Adrenal gland (tissue), 12 donors: ENCODE results near the gene MAP3K2. TPM values are rescaled to one million over a fixed set of nuclear protein-coding genes. Genes with fewer than 3 reads are reported as not detected.

Experiments
- DNase-seq, 7 donors: peaks; one replicate each; pipeline ENCODE4 v3.0.0-alpha.2; 2019 to 2020
- H3K27ac ChIP-seq, 5 donors: fragments of 200-600 bp; sonication (generic) in 4 of 5; 1 replicate in 3 of 5; 2 replicates in 2 of 5; pipeline versions ENCODE4 v1.5.1 to v1.8.0; 2016 to 2020; ENCODE audit warnings: mild to moderate bottlenecking in 1 of 5
- H3K27me3 ChIP-seq: fragments of 200-600 bp; 2 replicates; pipeline ENCODE4 v1.8.0; 2021
- H3K36me3 ChIP-seq, 2 donors: fragments of 200-600 bp; replicated peaks in 1 of 2; 1 replicate in 1 of 2; 2 replicates in 1 of 2; pipeline versions ENCODE4 v1.5.1 to v1.8.0; 2018 to 2022
- H3K4me1 ChIP-seq, 2 donors: fragments of 200-600 bp; replicated peaks in 1 of 2; 1 replicate in 1 of 2; 2 replicates in 1 of 2; pipeline versions ENCODE4 v1.5.1 to v1.8.0; 2018 to 2021
- H3K4me3 ChIP-seq, 4 donors: fragments of 200-600 bp; sonication (generic) in 3 of 4; one replicate each; pipeline ENCODE4 v1.5.1; 2016 to 2018
- H3K9me3 ChIP-seq, 3 donors: fragments of 200-600 bp; sonication (generic) in 1 of 3; replicated peaks in 1 of 3; 1 replicate in 2 of 3; 2 replicates in 1 of 3; pipeline versions ENCODE4 v1.5.1 to v1.8.0; 2016 to 2021
- CTCF ChIP-seq, 6 experiments: fragments of 450-650 bp in 4 of 6; fragments of 200-600 bp in 2 of 6; sonication (generic) in 1 of 6; IDR thresholded peaks; 1 replicate in 5 of 6; 2 replicates in 1 of 6; pipeline versions ENCODE4 v1.5.1 to v1.8.0; 2016 to 2021; ENCODE audit warnings: antibody characterized with exemption in 6 of 6, mild to moderate bottlenecking in 2 of 6, moderate library complexity in 1 of 6
- POLR2A ChIP-seq, 2 donors: fragments of 450-650 bp; IDR thresholded peaks; one replicate each; pipeline ENCODE4 v1.6.1; 2017; ENCODE audit warnings: antibody characterized with exemption in 2 of 2, mild to moderate bottlenecking in 2 of 2, moderate library complexity in 1 of 2
- WGBS, 4 donors: extraction: QIAGEN DNeasy Blood & Tissue Kit in 2 of 4; methylation state at CpG; one replicate each; pipeline versions ENCODE4 v1.1.5 to v1.1.7; 2013 to 2017; 5-methylcytosine and 5-hydroxymethylcytosine counted together
- intact Hi-C, 2 donors: fragments of 100-400 bp; cut with DNase I; formaldehyde crosslinking; loops; one replicate each; pipeline versions ENCODE4 v1.14.1 to v1.15.0; 2022 to 2023
- polyA plus RNA-seq, 3 donors: library from polyadenylated mRNA; stranded (reverse); fragments of 200-250 nt in 2 of 3; fragments of 350-450 nt in 1 of 3; fragmentation: Illumina TruSeq in 1 of 3; extraction: RNeasy Lipid Tissue Mini Kit (QIAGEN cat#74804) in 1 of 3; gene quantifications; one replicate each; pipeline ENCODE4 v1.2.3, GENCODE V29; 2013 to 2014
- total RNA-seq, 9 donors: library from RNA; depleted of rRNA in 4 of 9; stranded (reverse); fragments of >200 nt in 4 of 9; fragments of 120-200 nt in 1 of 9; fragmentation: NEBNext Ultra II Directional in 1 of 9; extraction: Animal tissue kit (Norgen Biotek cat#: 25700) in 1 of 9; gene quantifications; one replicate each; pipeline versions ENCODE4 v1.1.0 to v1.2.4, GENCODE V29; 2013 to 2023
- donor health status: healthy with polysubstance abuse.
- donor health status: Bipolar disorder and iron deficiency.
- donor health status: DM: yes; HTN: yes; CAD: no.
- donor health status: DM: no; HTN: no; CAD: no.
- donor health status: DM: no; HTN: no; CAD: no.
- donor health status: DM: yes; HTN: yes; CAD: no.

The MAP3K2 gene
- total and polyA plus RNA-seq, 12 donors = 4.2 to 91.6 (median 49.2) TPM

GRCh38 chr2:127421116-127421800 is 33.5 kb upstream of the MAP3K2 start:
- H3K27ac ChIP-seq = no peak overlapping the region
- H3K9me3 ChIP-seq = no peaks in the 10 kb centered on the region
- H3K4me3 ChIP-seq = no peak overlapping the region
- WGBS, 4 donors = 87 to 92% (median 89%) methylated on average over 9 to 15 of the region's 15 CpGs
- H3K27me3 ChIP-seq = peaks cover 21% of the 10 kb centered on the region
- DNase-seq = peak in 1 of 7 donors; percentile 47
- peaks cover 10 to 18% of the 10 kb centered on the region in 2 donors for H3K4me1 ChIP-seq
- no peaks in the 10 kb centered on the region for H3K36me3 ChIP-seq
- intact Hi-C loops = loop anchor here (2.0 to 10.0 kb wide), 3 partner anchors 54 to 99 kb away; no protein-coding TSS in a partner anchor
- TF ChIP-seq CTCF (IDR thresholded peaks at IDR 0.05) (no peak), POLR2A (IDR thresholded peaks at IDR 0.05) (no peak)

GRCh38 chr2:127420039-127420864 is 32.5 kb upstream of the MAP3K2 start:
- intact Hi-C loops = loop anchor here (2.0 to 10.0 kb wide), 3 partner anchors 55 to 98 kb away; no protein-coding TSS in a partner anchor
- H3K27me3 ChIP-seq = peaks cover 21% of the 10 kb centered on the region
- DNase-seq = peak in 2 of 7 donors; percentile 9 to 18
- H3K9me3 ChIP-seq = no peaks in the 10 kb centered on the region
- peaks cover 10 to 28% of the 10 kb centered on the region in 2 donors for H3K4me1 ChIP-seq
- H3K27ac ChIP-seq = no peak overlapping the region
- no peak for TF ChIP-seq CTCF (IDR thresholded peaks at IDR 0.05)
- no peak for TF ChIP-seq POLR2A (IDR thresholded peaks at IDR 0.05)
- H3K36me3 ChIP-seq = no peaks in the 10 kb centered on the region
- 65 to 78% (median 72%) methylated on average over 5 to 8 of the region's 8 CpGs for WGBS, 4 donors
- no peak overlapping the region for H3K4me3 ChIP-seq

- H3K27me3 ChIP-seq = peaks cover 21% of the 10 kb centered on the region
- TF ChIP-seq POLR2A (IDR thresholded peaks at IDR 0.05) = no peak
- TF ChIP-seq CTCF (IDR thresholded peaks at IDR 0.05) = no peak
- intact Hi-C loops = loop anchor here (2.0 to 10.0 kb wide), 3 partner anchors 55 to 97 kb away; no protein-coding TSS in a partner anchor
Observed at GRCh38 chr2:127419448-127420038, 31.8 kb upstream of the MAP3K2 start.

GRCh38 chr2:127419112-127419430 is 31.3 kb upstream of the MAP3K2 start:
- H3K27me3 ChIP-seq = peaks cover 16% of the 10 kb centered on the region
- H3K4me1 ChIP-seq = peaks cover 10 to 33% of the 10 kb centered on the region in 2 donors
- DNase-seq = no peak
- intact Hi-C loops = loop anchor here in 1 of 2 donors (5.0 kb wide), 1 partner anchor 97 kb away; no protein-coding TSS in a partner anchor
- no peak overlapping the region for H3K27ac ChIP-seq
- no peak for TF ChIP-seq CTCF (IDR thresholded peaks at IDR 0.05)
- H3K36me3 ChIP-seq = no peaks in the 10 kb centered on the region
- 89 to 91% (median 90%) methylated on average over 3 to 4 of the region's 4 CpGs for WGBS, 4 donors
- no peak overlapping the region for H3K4me3 ChIP-seq
- no peaks in the 10 kb centered on the region for H3K9me3 ChIP-seq

More at GRCh38 chr2:127419448-127420038, 31.8 kb upstream of the MAP3K2 start:
- DNase-seq = peak in 2 of 7 donors; percentile 17 to 48
- 63 to 86% (median 83%) methylated on average over 3 to 15 of the region's 15 CpGs for WGBS, 4 donors
- H3K4me3 ChIP-seq = no peak overlapping the region
- peaks cover 10 to 33% of the 10 kb centered on the region in 2 donors for H3K4me1 ChIP-seq
- no peaks in the 10 kb centered on the region for H3K36me3 ChIP-seq
- H3K9me3 ChIP-seq = no peaks in the 10 kb centered on the region
- H3K27ac ChIP-seq = no peak overlapping the region
